Endothelial cell of umbilical vein (primary cell): ENCODE results near the gene FOXK1. TPM values are rescaled to one million over a fixed set of nuclear protein-coding genes. Genes with fewer than 3 reads are reported as not detected.

Experiments used
- BruUV-seq: library from RNA; stranded (reverse); fragments of 400-500 nt; replicated peaks from 2 replicates; lab custom pipeline; 2021; lab: Mats Ljungman, UMichigan
- CTCF ChIA-PET: fragments of 300-600, 350-600 bp; sonication (Branson Sonifier 250); formaldehyde crosslinking; loops from one replicate; lab custom pipeline; 2021; ENCODE audit warnings: antibody characterized with exemption, inconsistent platforms; lab: Charles Lee
- POLR2A ChIA-PET: fragments of 300-600, 350-600 bp; sonication (Branson Sonifier 250); formaldehyde crosslinking; loops from one replicate; lab custom pipeline; 2021; ENCODE audit warnings: antibody characterized with exemption, inconsistent platforms; lab: Charles Lee
- DNase-seq: peaks from one replicate; pipeline ENCODE4 v3.0.0-alpha.2; 2011; ENCODE audit warnings: low read depth, low spot score
- FAIRE-seq: peaks from 2 replicates; lab custom pipeline; 2011; peaks lifted over from hg19 to GRCh38; lab: Jason Lieb, UNC
- H2AFZ ChIP-seq: 2 replicates; pipeline ENCODE4 v1.6.0; 2012; ENCODE audit warnings: low read depth, low read length, control low read depth, inconsistent platforms
- H3K27ac ChIP-seq: 2 replicates; pipeline ENCODE4 v1.5.1; 2011; ENCODE audit warnings: low read depth, mild to moderate bottlenecking, control low read depth, low read length, moderate library complexity; ENCODE audit not compliant: insufficient read depth
- H3K27me3 ChIP-seq, 2 experiments: 2 replicates each; pipeline versions ENCODE4 v1.6.0 to v1.6.1; 2011; ENCODE audit warnings: low read length in 2 of 2, mixed read lengths in 1 of 2; ENCODE audit not compliant: control insufficient read depth in 2 of 2, insufficient read depth in 2 of 2
- H3K36me3 ChIP-seq, 2 experiments: 2 replicates in 1 of 2; 3 replicates in 1 of 2; pipeline ENCODE4 v1.5.1; 2011; ENCODE audit warnings: low read length in 2 of 2, mild to moderate bottlenecking in 1 of 2, moderate library complexity in 1 of 2; ENCODE audit not compliant: control insufficient read depth in 2 of 2, insufficient read depth in 2 of 2; ENCODE audit errors: extremely low read depth in 1 of 2
- H3K4me1 ChIP-seq: 3 replicates; pipeline ENCODE4 v1.5.1; 2011; ENCODE audit warnings: mild to moderate bottlenecking, low read length; ENCODE audit not compliant: control insufficient read depth, insufficient read depth; ENCODE audit errors: extremely low read depth
- H3K4me2 ChIP-seq: 2 replicates; pipeline ENCODE4 v1.6.1; 2011; ENCODE audit warnings: low read length, control low read depth, mixed read lengths; ENCODE audit not compliant: insufficient read depth
- H3K4me3 ChIP-seq, 3 experiments: fragments of 200-600 bp in 1 of 3; sonication (generic), shearing (Covaris generic) in 1 of 3; replicated peaks in 1 of 3; 2 replicates each; pipeline ENCODE4 v1.5.1; 2011 to 2016; ENCODE audit warnings: control low read depth in 3 of 3, low read length in 3 of 3, mild to moderate bottlenecking in 2 of 3, inconsistent platforms in 1 of 3, low read depth in 1 of 3, moderate library complexity in 1 of 3; ENCODE audit not compliant: insufficient read depth in 1 of 3
- H3K79me2 ChIP-seq: 2 replicates; pipeline ENCODE4 v1.6.0; 2012; ENCODE audit warnings: low read length, inconsistent platforms; ENCODE audit not compliant: control insufficient read depth, insufficient read depth
- H3K9ac ChIP-seq: replicated peaks from 2 replicates; pipeline ENCODE3; 2011; ENCODE audit warnings: low read length, control low read depth; ENCODE audit not compliant: insufficient read depth; ENCODE audit errors: extremely low read depth
- H3K9me1 ChIP-seq: replicated peaks from 3 replicates; pipeline ENCODE4 v1.6.0; 2011; ENCODE audit warnings: mild to moderate bottlenecking, low read length; ENCODE audit not compliant: control insufficient read depth, insufficient read depth; ENCODE audit errors: extremely low read depth
- H3K9me3 ChIP-seq: replicated peaks from 2 replicates; pipeline ENCODE4 v1.5.1; 2012; ENCODE audit warnings: low read length, inconsistent platforms; ENCODE audit not compliant: control insufficient read depth, insufficient read depth
- H4K20me1 ChIP-seq: replicated peaks from 2 replicates; pipeline ENCODE3; 2011; ENCODE audit warnings: mild to moderate bottlenecking, low read length; ENCODE audit not compliant: control insufficient read depth, insufficient read depth; ENCODE audit errors: extremely low read depth
- FOS ChIP-seq: IDR thresholded peaks from 2 replicates; pipeline ENCODE4 v1.6.1; 2011; ENCODE audit warnings: mild to moderate bottlenecking, low read length, moderate library complexity, borderline replicate concordance; ENCODE audit not compliant: insufficient read depth
- GATA2 ChIP-seq: IDR thresholded peaks from 2 replicates; pipeline ENCODE4 v1.7.0; 2011; ENCODE audit warnings: low read depth, mild to moderate bottlenecking, moderate library complexity, mixed read lengths, low read length; ENCODE audit not compliant: insufficient read length, insufficient read depth
- JUN ChIP-seq: IDR thresholded peaks from 2 replicates; pipeline ENCODE4 v1.6.1; 2011; ENCODE audit warnings: borderline replicate concordance, low read depth; ENCODE audit not compliant: insufficient read length, insufficient read depth
- MYC ChIP-seq: IDR thresholded peaks from one replicate; pipeline ENCODE4 v1.6.1; 2011; ENCODE audit warnings: mild to moderate bottlenecking, low read depth, low read length
- POLR2AphosphoS5 ChIP-seq: IDR thresholded peaks from 2 replicates; pipeline ENCODE4 v1.6.1; 2012; ENCODE audit warnings: low read depth, mild to moderate bottlenecking, control low read depth, low read length, moderate library complexity; ENCODE audit not compliant: insufficient read depth
- dilution Hi-C: fragments of 300-500 bp; cut with MboI; formaldehyde crosslinking; loops from one replicate; pipeline ENCODE4 v1.15.0; 2019; ENCODE audit warnings: low sequenced_read_pairs; ENCODE audit not compliant: extremely low pct_ligation_motif_present
- intact Hi-C: fragments of 100-400 bp; cut with micrococcal nuclease; formaldehyde crosslinking; loops from one replicate; pipeline ENCODE4 v1.10.0; 2022
- polyA plus RNA-seq, 4 experiments: library from polyadenylated mRNA; depleted of rRNA in 3 of 4; stranded (reverse) in 3 of 4; unstranded in 1 of 4; fragments of >200 nt; gene quantifications; 2 replicates each; pipeline versions ENCODE4 v1.2.1 to v1.2.3, GENCODE V29; 2011 to 2012; ENCODE audit warnings: missing spikeins in 1 of 4
- total RNA-seq: library from RNA; stranded (reverse); gene quantifications from 2 replicates; pipeline ENCODE4 v1.2.3, GENCODE V29; 2021
- TF ChIP-seq, protein P1 (sequence below), 2 donors: IDR thresholded peaks; 1 replicate in 1 of 2; 2 replicates in 1 of 2; pipeline ENCODE4 v1.5.1; 2011; ENCODE audit warnings: low read length in 2 of 2, mild to moderate bottlenecking in 2 of 2, moderate library complexity in 2 of 2, control low read depth in 1 of 2, inconsistent platforms in 1 of 2, low read depth in 1 of 2; ENCODE audit not compliant: insufficient read depth in 1 of 2; ENCODE audit errors: extremely low read depth in 1 of 2

Gene FOXK1
- total and polyA plus RNA-seq, 2 donors (not counting 3 experiments of a cell fraction or from before 2014, with no cell fraction given): 8.0 to 52.1 TPM

DNA sequence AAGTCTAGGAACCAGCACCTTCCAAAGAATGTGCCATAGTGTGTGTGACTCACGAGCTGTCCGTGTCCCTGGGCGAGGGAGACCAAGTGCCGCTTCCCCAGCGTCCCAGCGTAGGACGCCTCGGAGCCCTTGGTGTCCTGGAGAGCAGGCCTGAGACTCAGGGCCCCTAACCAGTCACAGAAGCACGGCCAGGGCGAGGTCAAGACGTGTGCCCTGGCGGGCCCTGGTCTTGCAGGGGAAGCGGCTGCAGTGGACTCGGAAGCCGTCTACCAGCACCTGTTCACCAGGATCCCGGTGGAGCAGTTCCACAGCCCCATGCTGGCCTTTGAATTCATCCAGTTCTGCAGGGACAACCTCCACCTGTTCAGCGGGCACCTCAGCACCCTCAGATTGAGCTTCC, 103.9 kb downstream of the FOXK1 start:
- intact Hi-C loops (no loop called here), dilution Hi-C loops (no loop called here)
- POLR2A ChIA-PET: no interaction called here
- CTCF ChIA-PET: interaction anchor here (1.2 kb wide), 1 partner anchor 12 kb away, joined by 3 read pairs; no protein-coding TSS in a partner anchor
- BruUV-seq: no TSS peak
- Histone ChIP-seq H3K9me1 (no peaks in the 10 kb centered on the region), H3K79me2 (peaks cover under 1% of the 10 kb centered on the region), H3K9me3 (no peaks in the 10 kb centered on the region), H2AFZ (no peak overlapping the region), H3K36me3 (peaks cover 20 to 62% of the 10 kb centered on the region in 2 experiments), H3K9ac (no peak overlapping the region), H4K20me1 (no peaks in the 10 kb centered on the region), H3K27ac (no peak overlapping the region), H3K4me3 (no peak overlapping the region), H3K4me2 (no peak overlapping the region), H3K4me1 (no peaks in the 10 kb centered on the region), H3K27me3 (no peaks in the 10 kb centered on the region)
- TF ChIP-seq JUN (no peak), FOS (no peak), POLR2AphosphoS5 (no peak)
- DNase-seq (no peak), FAIRE-seq (no peak)

DNA sequence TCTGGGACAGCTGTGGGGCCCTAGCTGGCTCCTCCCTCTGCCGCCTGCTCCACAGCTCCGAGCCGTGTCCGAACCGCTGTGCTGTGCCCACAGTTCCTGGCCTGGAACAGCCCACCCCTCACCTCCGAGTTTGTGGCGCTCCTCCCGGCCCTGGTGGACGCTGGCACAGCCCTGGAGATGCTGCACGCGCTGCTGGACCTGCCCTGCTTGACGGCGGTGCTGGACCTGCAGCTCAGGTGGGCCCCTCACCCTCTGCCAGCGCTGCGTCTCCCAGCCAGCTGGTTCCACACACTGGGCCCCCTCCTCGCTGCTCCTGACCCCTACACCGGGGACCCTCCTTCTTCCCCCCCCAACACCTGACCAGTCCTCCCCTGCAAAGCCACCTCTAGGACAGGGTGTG, 105.4 kb downstream of the FOXK1 start:
- BruUV-seq: no TSS peak
- intact Hi-C loops: no loop called here
- CTCF ChIA-PET: no interaction called here
- H3K27ac ChIP-seq: no peak overlapping the region
- no peak overlapping the region for H2AFZ ChIP-seq
- no peak for FAIRE-seq
- H3K9ac ChIP-seq: no peak overlapping the region
- dilution Hi-C loops: no loop called here
- H3K9me3 ChIP-seq: no peaks in the 10 kb centered on the region
- no peaks in the 10 kb centered on the region for H3K4me1 ChIP-seq
- no peaks in the 10 kb centered on the region for H3K9me1 ChIP-seq
- no peaks in the 10 kb centered on the region for H4K20me1 ChIP-seq
- no peaks in the 10 kb centered on the region for H3K79me2 ChIP-seq
- H3K36me3 ChIP-seq: peaks cover 12 to 55% of the 10 kb centered on the region in 2 experiments
- no peak overlapping the region for H3K4me2 ChIP-seq
- POLR2A ChIA-PET: no interaction called here
- no peak for DNase-seq
- H3K4me3 ChIP-seq: no peak overlapping the region
- H3K27me3 ChIP-seq: no peaks in the 10 kb centered on the region
- TF ChIP-seq POLR2AphosphoS5 (no peak), MYC (no peak), GATA2 (no peak)
- TF ChIP-seq, protein P1, sequence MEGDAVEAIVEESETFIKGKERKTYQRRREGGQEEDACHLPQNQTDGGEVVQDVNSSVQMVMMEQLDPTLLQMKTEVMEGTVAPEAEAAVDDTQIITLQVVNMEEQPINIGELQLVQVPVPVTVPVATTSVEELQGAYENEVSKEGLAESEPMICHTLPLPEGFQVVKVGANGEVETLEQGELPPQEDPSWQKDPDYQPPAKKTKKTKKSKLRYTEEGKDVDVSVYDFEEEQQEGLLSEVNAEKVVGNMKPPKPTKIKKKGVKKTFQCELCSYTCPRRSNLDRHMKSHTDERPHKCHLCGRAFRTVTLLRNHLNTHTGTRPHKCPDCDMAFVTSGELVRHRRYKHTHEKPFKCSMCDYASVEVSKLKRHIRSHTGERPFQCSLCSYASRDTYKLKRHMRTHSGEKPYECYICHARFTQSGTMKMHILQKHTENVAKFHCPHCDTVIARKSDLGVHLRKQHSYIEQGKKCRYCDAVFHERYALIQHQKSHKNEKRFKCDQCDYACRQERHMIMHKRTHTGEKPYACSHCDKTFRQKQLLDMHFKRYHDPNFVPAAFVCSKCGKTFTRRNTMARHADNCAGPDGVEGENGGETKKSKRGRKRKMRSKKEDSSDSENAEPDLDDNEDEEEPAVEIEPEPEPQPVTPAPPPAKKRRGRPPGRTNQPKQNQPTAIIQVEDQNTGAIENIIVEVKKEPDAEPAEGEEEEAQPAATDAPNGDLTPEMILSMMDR (IDR thresholded peaks at IDR 0.05; ENCODE audit: extremely low read depth in 1 of 2, insufficient read depth in 1 of 2, low read depth in 1 of 2, low read length in 2 of 2): no peak
